ENCODE measurements around the gene BANF2. TPM values are rescaled to one million over a fixed set of nuclear protein-coding genes. Genes with fewer than 3 reads are reported as not detected.

Gene BANF2
- polyA plus RNA-seq, 1 donor from 2014 or later: not detected

GRCh38 chr20:17783671-17784070, 83.9 kb downstream of the BANF2 start:
- Histone ChIP-seq H3K4me2 (ENCODE audit: low read length) (no peak overlapping the region), H3K4me3 (ENCODE audit: low read length) (no peak overlapping the region), H2AFZ (ENCODE audit: low read depth, low read length) (no peak overlapping the region), H4K20me1 (ENCODE audit: insufficient read depth) (no peaks in the 10 kb centered on the region), H3K36me3 (ENCODE audit: insufficient read depth, low read length) (no peaks in the 10 kb centered on the region), H3K9me3 (ENCODE audit: low read length) (no peaks in the 10 kb centered on the region), H3K9me2 (ENCODE audit: insufficient read depth, low read length) (no peaks in the 10 kb centered on the region), H3F3A (ENCODE audit: insufficient read depth, low read length, poor library complexity, severe bottlenecking) (no peaks in the 10 kb centered on the region), H3K27me3 (ENCODE audit: insufficient read depth, low read depth, low read length) (no peaks in the 10 kb centered on the region), H3K9ac (ENCODE audit: low read length) (no peak overlapping the region), H3K27ac (ENCODE audit: low read length) (no peak overlapping the region), H3K79me2 (replicated peaks; ENCODE audit: insufficient read depth, low read length) (no peaks in the 10 kb centered on the region)
- no peak for TF ChIP-seq RAD21 (conservative IDR thresholded peaks at IDR 0.05)

GRCh38 chr20:17785007-17785406, 85.2 kb downstream of the BANF2 start:
- Histone ChIP-seq H3K9me2 (ENCODE audit: insufficient read depth, low read length) (no peaks in the 10 kb centered on the region), H3K27me3 (ENCODE audit: insufficient read depth, low read depth, low read length) (no peaks in the 10 kb centered on the region), H3K9me3 (ENCODE audit: low read length) (no peaks in the 10 kb centered on the region), H3K27ac (ENCODE audit: low read length) (no peak overlapping the region), H3K36me3 (ENCODE audit: insufficient read depth, low read length) (no peaks in the 10 kb centered on the region), H3K4me2 (ENCODE audit: low read length) (no peak overlapping the region), H3K79me2 (replicated peaks; ENCODE audit: insufficient read depth, low read length) (no peaks in the 10 kb centered on the region), H3K9ac (ENCODE audit: low read length) (no peak overlapping the region), H2AFZ (ENCODE audit: low read depth, low read length) (no peak overlapping the region), H3F3A (ENCODE audit: insufficient read depth, low read length, poor library complexity, severe bottlenecking) (no peaks in the 10 kb centered on the region), H4K20me1 (ENCODE audit: insufficient read depth) (no peaks in the 10 kb centered on the region), H3K4me3 (ENCODE audit: low read length) (no peak overlapping the region)
- no peak for TF ChIP-seq SMC3 (conservative IDR thresholded peaks at IDR 0.05; ENCODE audit: poor library complexity)
- TF ChIP-seq MXI1 (conservative IDR thresholded peaks at IDR 0.05; ENCODE audit: poor library complexity, severe bottlenecking): no peak
- TF ChIP-seq EP300 (conservative IDR thresholded peaks at IDR 0.05; ENCODE audit: poor library complexity, severe bottlenecking): no peak
- no peak for TF ChIP-seq EZH2 (IDR thresholded peaks at IDR 0.05; ENCODE audit: borderline replicate concordance, insufficient read depth, low read length, poor library complexity, severe bottlenecking)
- TF ChIP-seq RAD21 (conservative IDR thresholded peaks at IDR 0.05): no peak
- TF ChIP-seq CTCF (IDR thresholded peaks at IDR 0.05; ENCODE audit: poor library complexity, severe bottlenecking): no peak
- TF ChIP-seq REST (IDR thresholded peaks at IDR 0.05; ENCODE audit: borderline replicate concordance): no peak
- TF ChIP-seq TAF1 (IDR thresholded peaks at IDR 0.05; ENCODE audit: low read depth): no peak
- TF ChIP-seq POLR2AphosphoS5 (IDR thresholded peaks at IDR 0.05): no peak

Other genes starting within 250 kb of the BANF2 start
- 1.3 and 2.3 TPM in 2 replicates for gene BFSP1, start 168.6 kb upstream of the BANF2 start, polyA plus RNA-seq
- gene DSTN, start 129.9 kb upstream of the BANF2 start, polyA plus RNA-seq: 238 and 276 TPM in 2 replicates
- gene RRBP1, start 17.7 kb upstream of the BANF2 start, polyA plus RNA-seq: 2.2 and 5.2 TPM in 2 replicates

Data from neural cell (in vitro differentiated cells).